Kidney glomerular epithelial cell (primary cell): ENCODE data around the gene PPP1R16B.
"Not testable (repeated sequence)": the region's sequence is repeated elsewhere in the genome, so short reads cannot be mapped to it uniquely, and the experiment has no call there.

Experiments
- DNase-seq: peaks from one replicate; lab custom pipeline; 2025; lab: John Stamatoyannopoulos, UW

Gene PPP1R16B

DNA sequence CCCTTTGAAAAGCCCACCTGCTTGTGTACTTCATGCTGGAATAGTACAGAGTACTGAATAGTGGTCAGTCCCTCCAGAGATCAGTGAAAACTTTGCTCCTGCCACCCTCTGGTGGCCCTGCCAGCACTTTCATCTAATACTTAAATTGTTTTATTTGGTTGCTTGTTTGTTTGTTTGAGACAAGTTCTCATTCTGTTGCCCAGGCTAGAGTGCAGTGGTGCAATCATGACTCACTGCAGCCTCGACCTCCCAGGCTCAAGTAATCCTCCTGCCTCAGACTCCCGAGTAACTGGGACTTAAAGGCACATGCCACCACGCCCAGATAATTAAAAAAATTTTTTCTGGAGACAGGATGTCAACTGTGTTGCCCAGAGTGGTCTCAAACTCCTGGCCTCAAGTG, 129.8 kb downstream of the PPP1R16B start:
- DNase-seq: no peak

GRCh38 chr20:38935967-38936407, 130.5 kb downstream of the PPP1R16B start:
- peak; percentile 8 for DNase-seq

DNA sequence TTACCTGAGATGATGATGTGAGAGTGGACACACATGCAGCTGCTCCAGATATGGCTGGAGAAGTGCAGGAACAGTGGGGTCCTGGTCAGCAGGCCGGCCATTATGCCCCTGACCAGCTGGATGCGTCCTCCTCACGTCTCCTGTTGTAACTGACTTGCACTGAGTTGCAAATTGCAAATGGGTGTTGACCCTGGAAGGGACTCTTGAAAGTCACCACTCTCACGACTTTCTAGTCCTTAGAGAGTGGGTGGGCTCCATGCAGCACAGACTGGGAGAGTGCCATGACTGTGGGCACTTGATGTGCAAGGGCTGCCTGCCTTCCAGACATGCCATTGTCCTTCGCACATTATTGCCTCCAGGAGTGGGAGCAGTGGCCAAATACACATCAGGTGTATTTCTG, 131.5 kb downstream of the PPP1R16B start:
- DNase-seq: no peak

GRCh38 chr20:38937978-38938473, 132.5 kb downstream of the PPP1R16B start:
- DNase-seq: no peak

- no peak for DNase-seq
These were observed 134.2 kb downstream of the PPP1R16B start for GRCh38 chr20:38939686-38940085.

DNA sequence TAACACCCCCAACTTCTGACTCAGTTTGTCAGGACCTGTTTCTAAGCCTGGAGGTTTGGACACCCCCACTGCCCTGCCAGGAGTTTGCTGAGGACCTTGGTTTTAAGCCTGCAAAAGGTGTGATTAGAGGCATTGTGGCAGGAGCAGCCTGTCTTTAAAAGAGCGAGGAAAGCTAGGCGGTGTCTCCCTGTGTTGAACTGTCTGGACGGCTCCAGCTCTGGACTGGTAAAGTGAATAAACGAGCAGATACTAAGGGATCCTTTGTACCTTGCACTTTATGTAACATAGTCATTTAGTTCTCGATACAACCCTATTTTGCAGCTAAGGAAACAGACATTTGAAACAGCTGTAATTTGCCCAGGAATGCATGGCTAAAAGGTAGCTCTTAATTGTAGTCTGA, 135.1 kb downstream of the PPP1R16B start:
- DNase-seq: no peak

DNA sequence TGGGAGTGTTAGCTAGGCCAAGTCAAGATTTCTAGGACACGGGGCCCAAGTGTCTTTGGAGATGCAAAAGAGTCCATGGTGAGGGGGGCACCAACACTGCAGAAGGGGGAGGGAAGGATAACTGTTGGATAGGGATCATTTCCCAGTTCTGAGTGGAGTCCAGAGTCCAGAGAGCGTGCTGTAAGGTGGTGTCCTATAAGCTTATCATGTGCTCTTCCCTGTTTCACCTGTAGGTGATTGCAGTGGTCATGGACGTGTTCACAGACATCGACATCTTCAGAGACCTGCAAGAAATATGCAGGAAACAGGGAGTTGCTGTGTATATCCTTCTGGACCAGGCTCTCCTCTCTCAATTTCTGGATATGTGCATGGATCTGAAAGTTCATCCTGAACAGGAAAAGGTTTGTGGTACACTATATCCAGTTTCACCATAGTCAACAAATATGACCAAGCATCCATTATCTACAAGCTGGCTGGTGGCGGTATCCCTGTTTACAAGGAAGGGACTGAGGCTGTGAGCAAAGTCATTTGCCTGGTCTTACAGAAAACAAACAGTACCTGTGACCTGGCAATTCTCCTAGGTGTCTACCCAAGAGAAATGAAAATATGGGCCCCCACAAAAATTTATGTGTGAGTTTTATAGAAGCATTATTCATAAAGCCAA, 136.4 kb downstream of the PPP1R16B start:
- DNase-seq: no peak

DNA sequence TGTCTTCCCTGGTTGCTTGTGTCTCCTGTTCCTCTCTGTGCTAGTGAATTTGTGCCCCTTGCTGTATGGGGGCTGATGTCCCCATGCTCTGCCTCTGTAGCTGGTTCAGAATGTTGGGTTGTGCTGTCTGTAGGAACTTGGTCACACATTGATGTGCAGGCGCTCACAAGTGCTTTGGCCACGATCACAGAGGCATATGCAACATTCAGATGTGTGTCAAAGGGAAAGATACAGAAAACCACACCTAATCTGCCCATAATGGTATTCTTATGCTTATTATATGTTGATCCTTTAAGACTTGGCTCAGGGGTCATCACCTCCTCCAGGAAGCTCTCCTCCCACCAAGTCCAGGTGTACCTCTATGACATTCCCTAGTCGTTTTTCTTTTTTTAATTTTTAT, 139.5 kb downstream of the PPP1R16B start:
- DNase-seq: no peak

DNA sequence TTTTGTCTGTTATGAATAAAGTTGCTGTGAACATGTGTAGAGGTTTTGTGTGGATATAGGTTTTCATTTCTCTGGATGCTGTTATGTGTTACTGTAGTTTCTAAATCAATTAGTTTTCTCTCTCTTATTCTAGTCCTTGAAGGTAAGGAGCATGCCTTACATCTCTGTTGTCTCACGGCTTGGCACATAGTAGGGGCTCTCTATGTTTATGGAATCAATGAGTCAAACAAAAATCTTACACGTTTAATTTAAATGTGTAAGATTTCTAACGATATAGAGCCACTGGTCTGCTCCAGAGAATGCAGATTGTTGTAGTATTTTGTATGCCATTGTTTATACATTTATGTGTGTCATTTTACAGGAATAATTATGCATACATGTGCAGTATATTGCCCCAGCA, 141.3 kb downstream of the PPP1R16B start:
- DNase-seq: no peak

DNA sequence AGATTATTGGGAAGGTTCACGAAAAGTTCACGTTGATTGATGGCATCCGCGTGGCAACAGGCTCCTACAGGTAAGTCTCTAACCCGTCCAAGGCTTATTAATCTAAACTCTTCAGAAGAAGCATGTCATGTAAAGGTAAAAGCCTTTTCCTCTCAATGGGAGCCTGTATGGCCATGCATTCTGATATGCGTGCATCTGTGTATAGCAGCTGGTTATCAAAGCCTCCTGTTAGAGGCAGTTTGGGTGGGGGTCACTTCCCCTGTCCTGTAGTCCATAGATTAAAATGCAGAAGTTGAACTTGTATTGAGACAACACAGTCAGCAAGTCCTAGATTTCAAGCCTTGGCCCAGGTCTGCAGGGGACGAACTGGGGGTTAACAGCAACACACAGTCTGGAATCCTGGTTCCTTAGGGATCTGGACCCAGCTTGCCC, 142.4 kb downstream of the PPP1R16B start:
- DNase-seq: no peak

DNA sequence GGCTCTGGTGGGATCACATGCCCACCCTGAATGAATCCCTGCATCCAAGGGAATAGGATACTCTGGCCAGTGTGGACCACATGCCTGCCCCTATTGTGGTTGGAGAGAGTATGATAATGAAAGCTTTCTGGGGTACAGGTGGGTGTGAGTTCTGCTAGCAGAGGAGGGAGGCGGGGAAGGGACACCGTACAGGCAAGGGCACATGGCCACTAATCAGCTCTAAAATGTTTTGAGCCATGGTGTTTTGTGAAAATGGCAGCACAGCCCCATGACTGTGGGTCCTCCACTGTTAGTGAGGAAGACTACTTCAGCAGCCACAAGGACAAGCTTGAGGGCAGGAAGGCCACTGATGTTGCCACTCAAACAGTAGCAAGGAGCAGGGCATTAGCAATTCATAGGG, 144.8 kb downstream of the PPP1R16B start:
- DNase-seq: no peak

GRCh38 chr20:38951611-38952010, 146.1 kb downstream of the PPP1R16B start:
- DNase-seq: no peak

DNA sequence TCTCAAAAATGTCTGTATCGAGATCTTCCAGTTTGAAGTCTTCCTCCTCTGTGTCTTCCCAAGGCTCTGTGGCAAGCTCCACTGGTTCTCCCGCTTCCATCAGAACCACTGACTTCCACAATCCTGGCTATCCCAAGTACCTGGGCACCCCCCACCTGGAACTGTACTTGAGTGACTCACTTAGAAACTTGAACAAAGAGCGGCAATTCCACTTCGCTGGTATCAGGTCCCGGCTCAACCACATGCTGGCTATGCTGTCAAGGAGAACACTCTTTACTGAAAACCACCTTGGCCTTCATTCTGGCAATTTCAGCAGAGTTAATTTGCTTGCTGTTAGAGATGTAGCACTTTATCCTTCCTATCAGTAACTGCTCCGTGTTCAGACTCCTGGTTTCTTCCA, 146.7 kb downstream of the PPP1R16B start:
- no peak for DNase-seq

GRCh38 chr20:38953630-38954340, 148.3 kb downstream of the PPP1R16B start:
- DNase-seq: no peak

DNA sequence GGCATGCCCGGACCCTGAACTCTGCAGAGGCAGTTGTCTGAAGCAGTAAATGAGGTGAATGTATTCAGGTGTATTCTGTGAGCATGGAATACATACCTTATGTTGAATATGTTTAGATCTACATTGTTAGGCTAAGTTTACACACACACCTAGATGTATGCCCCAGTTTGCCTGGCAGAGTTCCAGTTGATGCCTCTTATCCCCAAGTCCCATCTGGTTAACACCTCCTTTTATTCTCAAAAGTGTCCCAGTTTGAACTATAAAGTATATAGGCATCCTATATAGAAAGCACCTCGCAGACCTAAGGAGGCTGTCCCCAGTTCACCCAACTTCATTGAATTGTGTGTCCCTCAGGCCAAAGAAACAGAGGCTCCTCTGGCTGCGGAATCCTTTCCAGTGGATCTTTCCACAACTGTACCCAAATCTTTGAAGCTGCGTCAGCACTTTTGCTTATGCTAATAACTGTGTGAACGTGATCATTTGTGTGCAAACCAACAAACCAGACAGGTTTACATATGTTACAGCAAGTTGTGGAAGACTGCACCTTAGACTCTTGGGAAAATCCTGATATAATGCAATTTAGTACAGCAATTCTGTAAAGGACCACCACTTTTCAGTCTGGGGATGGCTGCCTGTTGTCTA, 151.9 kb downstream of the PPP1R16B start:
- no peak for DNase-seq

- no peak for DNase-seq
These were observed 152.5 kb downstream of the PPP1R16B start for GRCh38 chr20:38957915-38958485.

GRCh38 chr20:38960187-38960687, 154.7 kb downstream of the PPP1R16B start:
- not testable (repeated sequence) for DNase-seq

GRCh38 chr20:38961530-38962043, 156.1 kb downstream of the PPP1R16B start:
- DNase-seq: no peak

GRCh38 chr20:38962044-38962927, 156.8 kb downstream of the PPP1R16B start, which contains the start of gene DHX35:
Gene DHX35, plus strand, starts transcription at chr20:38962344. Its CDS starts 24 bp downstream, at chr20:38962368.
- DNase-seq: peak; percentile 88

- no peak for DNase-seq
These were observed 157.5 kb downstream of the PPP1R16B start for GRCh38 chr20:38962928-38963401.

GRCh38 chr20:38963745-38964144, 158.2 kb downstream of the PPP1R16B start:
- no peak for DNase-seq
